Mucosa of descending colon (tissue), 3 donors: ENCODE data around the gene RNF17. TPM values are rescaled to one million over a fixed set of nuclear protein-coding genes. Genes with fewer than 3 reads are reported as not detected.
"Not testable (repeated sequence)": the region's sequence is repeated elsewhere in the genome, so short reads cannot be mapped to it uniquely, and the experiment has no call there.

Experiments used
- ATAC-seq: fragments of 200-7000 bp; cut with Tn5 transposase; one replicate; pipeline ENCODE4 v1.9.1; 2020; ENCODE audit warnings: mild to moderate bottlenecking, moderate library complexity
- DNase-seq, 3 donors: peaks; one replicate each; pipeline ENCODE4 v3.0.0-alpha.2; 2020
- H3K36me3 ChIP-seq: fragments of 200-600 bp; one replicate; pipeline ENCODE4 v1.8.0; 2021; ENCODE audit warnings: low read depth, mild to moderate bottlenecking
- H3K4me1 ChIP-seq: fragments of 200-600 bp; one replicate; pipeline ENCODE4 v1.8.0; 2021; ENCODE audit warnings: low read depth, mild to moderate bottlenecking
- H3K4me3 ChIP-seq: fragments of 200-600 bp; one replicate; pipeline ENCODE4 v1.8.0; 2021; ENCODE audit warnings: mild to moderate bottlenecking
- H3K9me3 ChIP-seq: fragments of 200-600 bp; one replicate; pipeline ENCODE4 v1.8.0; 2021; ENCODE audit warnings: mild to moderate bottlenecking
- CTCF ChIP-seq: fragments of 200-600 bp; IDR thresholded peaks from one replicate; pipeline ENCODE4 v1.8.0; 2022; ENCODE audit warnings: antibody characterized with exemption, mild to moderate bottlenecking
- intact Hi-C, 2 donors: fragments of 100-400 bp; cut with DNase I in 1 of 2; cut with micrococcal nuclease in 1 of 2; formaldehyde crosslinking; loops; one replicate each; pipeline versions ENCODE4 v1.11.0 to v1.11.1; 2022; cut with DNase I, micrococcal nuclease
- total RNA-seq, 3 donors: library from RNA; stranded (reverse); fragmentation: NEBNext Ultra II Directional in 2 of 3; extraction: Animal tissue kit (Norgen Biotek cat#: 25700) in 2 of 3; gene quantifications; one replicate each; pipeline versions ENCODE4 v1.2.1 to v1.2.4, GENCODE V29; 2021 to 2023
- donor health status: DM: no; HTN: no; CAD: no; lungs with moderate emphysema.
- donor health status: DM: no; HTN: no; CAD: no.
- donor health status: DM: no; HTN: yes; CAD: no.

RNF17 gene
- total RNA-seq, 3 donors from 2014 or later: not detected

- intact Hi-C loops: no loop called here
- peak; percentile 48 for TF ChIP-seq CTCF
- peak in 2 of 3 donors; percentile 59 to 85 for DNase-seq
Measured at GRCh38 chr13:24727731-24728601, 36.0 kb upstream of the RNF17 start.

GRCh38 chr13:24730873-24731567 is 32.9 kb upstream of the RNF17 start:
- H3K36me3 ChIP-seq, H3K4me1 ChIP-seq, H3K4me3 ChIP-seq, H3K9me3 ChIP-seq, intact Hi-C loops, DNase-seq, ATAC-seq: not testable (repeated sequence)

More at GRCh38 chr13:24727731-24728601, 36.0 kb upstream of the RNF17 start:
- Histone ChIP-seq H3K4me3 (no peak overlapping the region), H3K36me3 (no peaks in the 10 kb centered on the region), H3K4me1 (no peaks in the 10 kb centered on the region), H3K9me3 (no peaks in the 10 kb centered on the region)
- ATAC-seq: peak; percentile 99

- H3K4me3 ChIP-seq: no peak overlapping the region
- intact Hi-C loops: no loop called here
- TF ChIP-seq CTCF: no peak
- H3K9me3 ChIP-seq: no peaks in the 10 kb centered on the region
- H3K36me3 ChIP-seq: no peaks in the 10 kb centered on the region
- no peaks in the 10 kb centered on the region for H3K4me1 ChIP-seq
- ATAC-seq (no peak), DNase-seq (no peak)
Measured at GRCh38 chr13:24734950-24735349, 29.0 kb upstream of the RNF17 start.

- no peak for TF ChIP-seq CTCF
- H3K4me1 ChIP-seq: no peaks in the 10 kb centered on the region
- no peaks in the 10 kb centered on the region for H3K36me3 ChIP-seq
- H3K4me3 ChIP-seq: no peak overlapping the region
- intact Hi-C loops: no loop called here
- ATAC-seq (no peak), DNase-seq (no peak)
- H3K9me3 ChIP-seq: no peaks in the 10 kb centered on the region
Measured at GRCh38 chr13:24737042-24737441, 26.9 kb upstream of the RNF17 start.

GRCh38 chr13:24738366-24738847 is 25.6 kb upstream of the RNF17 start:
- TF ChIP-seq CTCF: no peak
- no peaks in the 10 kb centered on the region for H3K9me3 ChIP-seq
- DNase-seq (no peak), ATAC-seq (no peak)
- H3K36me3 ChIP-seq: no peaks in the 10 kb centered on the region
- intact Hi-C loops: no loop called here
- H3K4me3 ChIP-seq: no peak overlapping the region
- H3K4me1 ChIP-seq: no peaks in the 10 kb centered on the region
